Fibroblast of the conjunctiva (primary cell): ENCODE data around the gene SERPINE1.

Experiments used
- DNase-seq: peaks from one replicate; pipeline ENCODE4 v3.0.0-alpha.2; 2010; ENCODE audit warnings: low read depth

The SERPINE1 gene

GRCh38 chr7:101170617-101171441 is 43.9 kb downstream of the SERPINE1 start:
- DNase-seq, result no peak

- no peak for DNase-seq
Observed at GRCh38 chr7:101171442-101171837, 44.5 kb downstream of the SERPINE1 start.

GRCh38 chr7:101172005-101172853 is 45.3 kb downstream of the SERPINE1 start:
- no peak for DNase-seq

GRCh38 chr7:101172854-101173751 is 46.2 kb downstream of the SERPINE1 start:
- DNase-seq, result no peak

- DNase-seq, result no peak
Observed at GRCh38 chr7:101173752-101174244, 46.9 kb downstream of the SERPINE1 start.

- DNase-seq, result no peak
Observed at GRCh38 chr7:101174322-101174854, 47.5 kb downstream of the SERPINE1 start.

- DNase-seq, result no peak
Observed at GRCh38 chr7:101175664-101176063, 48.8 kb downstream of the SERPINE1 start.

GRCh38 chr7:101177644-101178043 is 50.7 kb downstream of the SERPINE1 start:
- no peak for DNase-seq

- no peak for DNase-seq
Observed at GRCh38 chr7:101179117-101179516, 52.2 kb downstream of the SERPINE1 start.

GRCh38 chr7:101179713-101180112 is 52.8 kb downstream of the SERPINE1 start:
- DNase-seq, result no peak

- no peak for DNase-seq
Observed at GRCh38 chr7:101180130-101180755, 53.3 kb downstream of the SERPINE1 start, which contains the start of gene NAT16. Gene NAT16, minus strand, starts transcription at chr7:101180293. Its CDS starts 5,486 bp downstream, at chr7:101174807.

- no peak for DNase-seq
Observed at GRCh38 chr7:101185258-101185839, 58.4 kb downstream of the SERPINE1 start.

GRCh38 chr7:101186194-101186593 is 59.3 kb downstream of the SERPINE1 start:
- no peak for DNase-seq

GRCh38 chr7:101186844-101187428 is 60.0 kb downstream of the SERPINE1 start:
- DNase-seq, result no peak
